ENCODE results near the gene MAP3K9.

The MAP3K9 gene

DNA sequence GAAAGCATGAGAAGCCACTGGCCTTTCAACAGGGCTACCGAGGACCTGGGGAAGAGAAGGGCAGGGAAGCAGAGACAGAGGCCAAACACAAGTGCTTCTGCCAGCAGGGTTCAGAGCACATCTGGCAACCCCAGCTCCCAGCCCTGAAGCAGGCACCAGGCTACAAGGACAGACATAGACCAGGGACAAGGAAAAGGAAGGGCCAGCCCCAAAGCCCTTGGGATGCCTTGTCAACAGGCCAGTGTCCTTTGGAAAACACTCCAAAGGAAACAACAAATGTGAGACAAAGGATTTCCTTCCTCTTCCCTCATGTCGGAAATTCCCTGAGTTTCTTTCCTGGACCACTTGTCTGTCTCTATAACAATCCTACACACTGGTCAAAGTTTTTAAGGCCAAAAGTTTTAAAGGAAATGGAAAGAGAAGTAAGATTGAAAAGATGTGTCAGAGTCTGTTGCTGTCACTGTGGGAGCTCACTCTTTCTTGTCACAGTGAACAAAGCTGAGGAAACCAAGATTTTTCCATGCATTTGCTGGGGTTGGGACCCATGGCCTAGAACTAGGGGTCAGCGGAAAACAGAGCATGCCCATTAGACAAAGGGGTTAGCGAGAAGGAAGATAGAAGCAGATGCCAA lies 108.2 kb downstream of the MAP3K9 start:
- no peaks in the 10 kb centered on the region for H3K79me2 ChIP-seq (ENCODE audit: insufficient read depth, low read length)
- no peaks in the 10 kb centered on the region for H4K20me1 ChIP-seq (ENCODE audit: low read depth, low read length)
- H3K9ac ChIP-seq (ENCODE audit: low read length), result no peak overlapping the region
- no peak for TF ChIP-seq EZH2phosphoT487 (conservative IDR thresholded peaks at IDR 0.05; ENCODE audit: low read length)
- no peak overlapping the region for H2AFZ ChIP-seq (ENCODE audit: low read depth, low read length, severe bottlenecking)
- no peaks in the 10 kb centered on the region for H3K27me3 ChIP-seq (ENCODE audit: low read length)
- no peaks in the 10 kb centered on the region for H3K9me3 ChIP-seq (ENCODE audit: insufficient read depth, low read length)
- H3F3A ChIP-seq (ENCODE audit: insufficient read depth), result no peaks in the 10 kb centered on the region
- H3K9me2 ChIP-seq (replicated peaks; ENCODE audit: insufficient read depth, low read length), result no peaks in the 10 kb centered on the region
- no peak overlapping the region for H3K27ac ChIP-seq (ENCODE audit: low read depth, low read length)
- no peak overlapping the region for H3K4me3 ChIP-seq (ENCODE audit: insufficient read depth, low read length, poor library complexity, severe bottlenecking)
- H3K4me2 ChIP-seq (ENCODE audit: low read depth, low read length, poor library complexity, severe bottlenecking), result no peak overlapping the region
- no peaks in the 10 kb centered on the region for H3K36me3 ChIP-seq (ENCODE audit: low read length)

DNA sequence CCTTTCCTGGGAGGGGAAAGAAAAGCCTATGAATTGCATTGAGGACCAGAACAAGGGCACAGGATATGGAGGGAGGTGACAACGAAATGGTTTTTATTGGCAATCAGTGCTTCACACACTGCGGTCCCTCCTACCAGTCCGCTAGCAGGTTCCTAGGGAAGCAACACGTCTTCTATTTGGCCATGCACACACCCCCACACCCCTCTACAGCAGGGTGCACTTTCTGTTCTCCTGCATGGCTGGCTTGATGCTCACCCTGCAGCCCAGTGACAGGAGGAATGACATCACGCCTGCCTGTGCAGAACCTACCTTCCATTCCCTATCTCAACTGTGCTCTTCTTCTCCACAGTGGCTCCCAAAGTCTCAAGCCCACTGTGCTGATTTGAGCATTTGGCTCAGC lies 109.7 kb downstream of the MAP3K9 start:
- no peaks in the 10 kb centered on the region for H3K9me3 ChIP-seq (ENCODE audit: insufficient read depth, low read length)
- no peak overlapping the region for H3K9ac ChIP-seq (ENCODE audit: low read length)
- no peak for TF ChIP-seq EZH2phosphoT487 (conservative IDR thresholded peaks at IDR 0.05; ENCODE audit: low read length)
- TF ChIP-seq, protein P1, sequence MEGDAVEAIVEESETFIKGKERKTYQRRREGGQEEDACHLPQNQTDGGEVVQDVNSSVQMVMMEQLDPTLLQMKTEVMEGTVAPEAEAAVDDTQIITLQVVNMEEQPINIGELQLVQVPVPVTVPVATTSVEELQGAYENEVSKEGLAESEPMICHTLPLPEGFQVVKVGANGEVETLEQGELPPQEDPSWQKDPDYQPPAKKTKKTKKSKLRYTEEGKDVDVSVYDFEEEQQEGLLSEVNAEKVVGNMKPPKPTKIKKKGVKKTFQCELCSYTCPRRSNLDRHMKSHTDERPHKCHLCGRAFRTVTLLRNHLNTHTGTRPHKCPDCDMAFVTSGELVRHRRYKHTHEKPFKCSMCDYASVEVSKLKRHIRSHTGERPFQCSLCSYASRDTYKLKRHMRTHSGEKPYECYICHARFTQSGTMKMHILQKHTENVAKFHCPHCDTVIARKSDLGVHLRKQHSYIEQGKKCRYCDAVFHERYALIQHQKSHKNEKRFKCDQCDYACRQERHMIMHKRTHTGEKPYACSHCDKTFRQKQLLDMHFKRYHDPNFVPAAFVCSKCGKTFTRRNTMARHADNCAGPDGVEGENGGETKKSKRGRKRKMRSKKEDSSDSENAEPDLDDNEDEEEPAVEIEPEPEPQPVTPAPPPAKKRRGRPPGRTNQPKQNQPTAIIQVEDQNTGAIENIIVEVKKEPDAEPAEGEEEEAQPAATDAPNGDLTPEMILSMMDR (IDR thresholded peaks at IDR 0.05; ENCODE audit: insufficient read depth, low read length, poor library complexity, severe bottlenecking), result no peak
- H3K27ac ChIP-seq (ENCODE audit: low read depth, low read length), result no peak overlapping the region
- H3K4me2 ChIP-seq (ENCODE audit: low read depth, low read length, poor library complexity, severe bottlenecking), result no peak overlapping the region
- H4K20me1 ChIP-seq (ENCODE audit: low read depth, low read length), result no peaks in the 10 kb centered on the region
- no peaks in the 10 kb centered on the region for H3K79me2 ChIP-seq (ENCODE audit: insufficient read depth, low read length)
- H3K27me3 ChIP-seq (ENCODE audit: low read length), result no peaks in the 10 kb centered on the region
- no peaks in the 10 kb centered on the region for H3K9me2 ChIP-seq (replicated peaks; ENCODE audit: insufficient read depth, low read length)
- H3F3A ChIP-seq (ENCODE audit: insufficient read depth), result no peaks in the 10 kb centered on the region
- H3K4me3 ChIP-seq (ENCODE audit: insufficient read depth, low read length, poor library complexity, severe bottlenecking), result no peak overlapping the region
- no peaks in the 10 kb centered on the region for H3K36me3 ChIP-seq (ENCODE audit: low read length)
- no peak overlapping the region for H2AFZ ChIP-seq (ENCODE audit: low read depth, low read length, severe bottlenecking)

DNA sequence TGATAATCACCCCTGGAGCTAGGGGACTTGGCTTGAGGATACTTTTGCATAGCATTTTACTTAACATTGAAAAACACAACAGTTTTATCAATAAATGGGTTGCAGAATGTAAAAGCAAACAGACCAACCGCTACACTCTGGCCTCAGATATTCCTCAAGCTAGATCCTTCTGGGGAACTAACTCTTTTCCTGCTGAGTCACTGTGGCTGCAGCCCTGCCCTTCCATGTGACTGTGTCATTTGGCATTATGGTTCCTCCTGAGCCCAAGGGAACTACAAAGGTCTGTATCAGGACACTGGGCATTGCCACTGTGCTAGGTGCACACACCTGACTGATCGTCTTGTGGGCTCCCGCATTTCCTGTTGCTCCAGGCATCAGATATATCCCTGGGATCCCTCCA lies 111.0 kb downstream of the MAP3K9 start:
- no peaks in the 10 kb centered on the region for H3K9me3 ChIP-seq (ENCODE audit: insufficient read depth, low read length)
- H2AFZ ChIP-seq (ENCODE audit: low read depth, low read length, severe bottlenecking), result no peak overlapping the region
- H3K79me2 ChIP-seq (ENCODE audit: insufficient read depth, low read length), result no peaks in the 10 kb centered on the region
- H3K27ac ChIP-seq (ENCODE audit: low read depth, low read length), result no peak overlapping the region
- no peaks in the 10 kb centered on the region for H3K27me3 ChIP-seq (ENCODE audit: low read length)
- H3F3A ChIP-seq (ENCODE audit: insufficient read depth), result no peaks in the 10 kb centered on the region
- H3K4me2 ChIP-seq (ENCODE audit: low read depth, low read length, poor library complexity, severe bottlenecking), result no peak overlapping the region
- TF ChIP-seq, protein P1 (IDR thresholded peaks at IDR 0.05; ENCODE audit: insufficient read depth, low read length, poor library complexity, severe bottlenecking), result no peak
- H3K36me3 ChIP-seq (ENCODE audit: low read length), result no peaks in the 10 kb centered on the region
- H3K4me3 ChIP-seq (ENCODE audit: insufficient read depth, low read length, poor library complexity, severe bottlenecking), result no peak overlapping the region
- H3K9ac ChIP-seq (ENCODE audit: low read length), result no peak overlapping the region
- no peaks in the 10 kb centered on the region for H3K9me2 ChIP-seq (replicated peaks; ENCODE audit: insufficient read depth, low read length)
- H4K20me1 ChIP-seq (ENCODE audit: low read depth, low read length), result no peaks in the 10 kb centered on the region

- TF ChIP-seq, protein P1 (IDR thresholded peaks at IDR 0.05; ENCODE audit: insufficient read depth, low read length, poor library complexity, severe bottlenecking), result no peak
- no peak overlapping the region for H3K27ac ChIP-seq (ENCODE audit: low read depth, low read length)
- H3K4me2 ChIP-seq (ENCODE audit: low read depth, low read length, poor library complexity, severe bottlenecking), result no peak overlapping the region
These were observed 111.6 kb downstream of the MAP3K9 start for GRCh38 chr14:70697701-70698100.

More at GRCh38 chr14:70697701-70698100, 111.6 kb downstream of the MAP3K9 start:
- H3F3A ChIP-seq (ENCODE audit: insufficient read depth), result no peaks in the 10 kb centered on the region
- H2AFZ ChIP-seq (ENCODE audit: low read depth, low read length, severe bottlenecking), result no peak overlapping the region
- H3K27me3 ChIP-seq (ENCODE audit: low read length), result no peaks in the 10 kb centered on the region
- no peak overlapping the region for H3K4me3 ChIP-seq (ENCODE audit: insufficient read depth, low read length, poor library complexity, severe bottlenecking)
- no peak overlapping the region for H3K9ac ChIP-seq (ENCODE audit: low read length)
- H3K79me2 ChIP-seq (ENCODE audit: insufficient read depth, low read length), result no peaks in the 10 kb centered on the region
- H4K20me1 ChIP-seq (ENCODE audit: low read depth, low read length), result no peaks in the 10 kb centered on the region
- H3K36me3 ChIP-seq (ENCODE audit: low read length), result no peaks in the 10 kb centered on the region
- no peaks in the 10 kb centered on the region for H3K9me3 ChIP-seq (ENCODE audit: insufficient read depth, low read length)
- no peaks in the 10 kb centered on the region for H3K9me2 ChIP-seq (replicated peaks; ENCODE audit: insufficient read depth, low read length)
